NCI-H146 (cell line): ENCODE measurements around the gene ANKS1A.
A peak's percentile ranks its signal among the peaks of the same experiment; 100 is the strongest.

Experiments
- DNase-seq: peaks from one replicate; lab custom pipeline; 2025; lab: John Stamatoyannopoulos, UW

The ANKS1A gene

DNA sequence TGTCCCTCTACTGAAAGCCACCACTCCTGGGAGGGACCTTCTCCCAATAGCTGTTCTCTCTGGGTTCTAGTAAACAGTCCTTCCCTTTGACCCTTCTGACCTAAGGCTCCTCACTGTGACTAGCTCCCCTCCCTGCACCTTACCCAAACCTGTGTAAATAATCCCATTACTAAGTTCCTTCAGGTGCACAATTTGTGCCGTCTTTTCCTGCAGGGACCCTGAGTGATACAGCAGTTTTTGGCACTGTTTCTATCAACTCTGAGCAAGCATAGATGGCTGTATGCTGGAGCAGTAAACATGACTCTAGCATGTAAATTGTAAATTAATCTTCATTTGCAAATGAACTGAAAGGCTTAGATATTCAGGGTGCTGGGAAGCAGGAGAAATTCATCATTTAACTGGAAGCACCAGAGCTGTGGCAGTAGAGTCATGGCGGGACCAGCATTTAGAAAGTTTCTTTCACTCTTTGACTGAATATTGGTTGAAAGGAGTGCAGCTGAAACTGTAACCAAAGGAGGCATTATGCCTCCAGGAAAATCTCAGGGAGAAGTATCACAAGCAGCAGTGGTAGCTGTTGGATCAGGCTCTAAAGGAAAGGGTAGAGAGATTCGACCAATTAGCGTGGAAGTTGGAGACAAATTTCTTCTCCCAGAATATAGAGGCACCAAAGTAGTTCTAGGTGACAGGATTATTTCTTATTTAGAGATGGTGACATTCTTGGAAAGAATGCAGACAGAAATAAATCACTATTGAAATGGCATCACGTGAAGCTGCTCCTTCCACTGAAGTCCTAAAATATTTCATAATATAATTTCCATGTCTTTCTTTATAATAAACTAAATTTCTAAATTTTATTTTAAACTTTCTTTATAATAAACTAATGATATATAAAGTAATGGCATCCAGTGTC is 134.3 kb downstream of the ANKS1A start:
- no peak for DNase-seq

DNA sequence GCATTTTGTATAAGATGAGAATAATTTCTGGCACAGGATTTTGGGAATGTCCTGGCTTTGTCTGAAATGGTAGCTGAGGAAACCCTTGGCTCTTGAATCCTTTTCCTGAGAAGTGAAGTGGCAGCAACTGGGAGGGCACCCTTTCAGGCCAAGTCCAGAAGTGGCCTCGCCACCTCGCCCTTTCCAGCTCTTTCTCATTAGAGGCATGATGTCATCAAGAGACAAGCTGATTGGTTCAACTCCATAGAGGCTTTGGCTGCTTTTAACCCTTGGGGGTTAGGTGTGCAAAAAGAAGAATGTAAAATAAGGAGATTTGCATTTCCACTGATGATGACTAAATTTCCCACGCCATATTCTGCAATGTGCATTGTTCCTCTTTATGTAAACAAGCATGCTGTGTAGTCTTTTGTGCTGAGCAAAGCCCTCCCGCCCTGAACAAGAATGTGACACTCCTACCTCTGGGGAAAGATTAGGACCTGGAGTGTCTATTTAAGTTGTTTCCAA is 135.5 kb downstream of the ANKS1A start:
- peak; percentile 72 for DNase-seq

DNA sequence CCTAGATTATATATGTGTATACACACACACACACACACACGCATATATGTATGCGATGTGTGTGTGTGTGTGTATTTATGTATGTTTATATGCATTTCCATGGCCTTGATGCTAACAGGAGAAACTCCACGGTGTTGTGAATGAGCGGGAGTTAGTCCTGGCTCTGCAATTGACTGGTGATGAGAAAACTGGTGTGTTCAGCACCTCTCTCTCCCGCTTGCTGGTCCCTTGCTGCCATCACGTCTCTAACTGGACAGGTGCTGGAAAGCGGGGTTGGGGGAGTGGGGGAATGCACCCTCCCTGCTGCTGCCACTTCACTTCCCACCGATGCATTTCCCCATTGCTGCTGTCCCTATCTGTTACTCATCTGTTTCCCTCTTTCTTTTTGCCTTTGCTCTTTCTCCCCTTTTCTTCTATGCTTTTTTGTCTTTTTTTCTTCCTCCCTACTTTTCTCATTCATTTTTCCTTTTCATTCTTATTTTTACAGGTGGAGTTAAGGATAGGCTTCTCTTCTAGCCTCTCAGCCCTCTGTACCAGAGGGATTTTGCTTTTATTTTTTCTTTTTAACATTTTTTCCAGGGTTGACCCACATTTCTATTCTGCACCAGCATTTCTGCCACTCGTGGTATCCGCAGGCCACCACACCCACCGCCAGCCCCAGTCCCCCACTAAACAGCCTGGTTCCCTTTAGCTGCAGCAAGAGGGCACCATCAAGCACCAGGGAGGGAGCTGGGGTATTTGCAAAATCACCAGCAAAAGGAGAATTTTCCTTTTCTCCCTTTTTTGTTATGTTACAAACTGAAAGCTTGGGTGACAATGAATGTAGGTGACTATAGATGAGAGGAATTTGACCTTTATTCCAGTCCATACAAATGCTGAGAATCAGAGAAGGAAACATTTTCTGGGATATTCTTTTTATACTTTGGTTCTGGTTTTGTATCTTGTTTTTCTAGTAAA is 136.5 kb downstream of the ANKS1A start:
- DNase-seq, result no peak

DNA sequence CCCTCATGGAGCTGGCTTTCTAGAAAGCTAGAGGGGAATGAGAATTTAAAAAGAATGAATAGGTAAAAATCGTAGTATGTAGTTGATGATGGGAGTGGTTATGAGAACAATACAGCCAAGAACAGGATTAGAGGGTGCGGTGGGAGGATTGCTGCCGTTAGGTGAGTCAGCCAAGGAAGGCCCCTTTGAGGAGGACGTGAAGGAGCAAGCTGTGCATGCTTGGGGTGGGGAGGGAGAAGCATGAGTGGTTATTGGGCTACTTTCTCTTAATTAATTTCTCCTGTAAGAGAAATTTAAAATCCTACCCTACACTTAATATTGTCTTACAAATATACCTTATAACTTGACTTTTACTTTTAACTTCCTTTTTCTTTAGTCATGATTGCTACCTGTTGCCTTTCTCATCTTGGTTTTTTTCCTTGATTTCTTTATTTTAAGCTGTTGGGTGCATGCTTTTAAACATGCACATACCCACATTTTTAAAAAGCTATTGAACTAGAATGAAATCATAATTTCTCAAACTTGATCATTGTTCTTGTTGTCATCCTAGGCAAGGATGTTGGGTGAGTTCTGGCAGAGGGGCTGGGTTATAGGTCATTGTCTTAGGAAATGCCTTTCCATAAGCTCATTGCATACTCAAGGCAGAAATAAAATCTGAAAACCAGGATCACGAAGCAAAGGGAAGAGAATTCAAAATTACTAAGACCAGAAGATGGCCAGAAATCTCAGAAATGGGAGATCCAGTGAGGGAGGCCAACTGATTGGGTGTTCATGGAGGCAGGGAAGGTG is 137.6 kb downstream of the ANKS1A start:
- no peak for DNase-seq

DNA sequence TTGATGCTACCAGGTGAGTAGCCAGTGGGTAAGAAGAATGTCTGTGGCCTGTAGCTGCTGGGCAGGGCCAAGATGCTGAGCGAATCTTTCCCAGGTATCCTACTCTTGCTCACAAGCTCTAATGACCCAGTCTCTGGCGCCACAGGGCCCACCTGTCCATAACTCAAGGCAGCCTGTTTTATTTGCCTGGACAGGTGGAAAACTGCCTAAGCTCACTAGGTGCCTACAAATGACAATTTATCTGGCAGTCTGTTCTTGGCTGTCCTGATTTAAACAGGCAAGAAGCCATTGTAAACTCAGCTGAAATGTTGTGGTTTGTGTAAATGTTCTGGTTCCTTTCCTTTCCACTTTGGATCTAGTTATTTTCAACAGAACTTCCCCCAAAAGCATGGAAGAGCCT is 138.8 kb downstream of the ANKS1A start:
- no peak for DNase-seq

- DNase-seq, result no peak
These were observed 140.0 kb downstream of the ANKS1A start for GRCh38 chr6:35028781-35029769.

DNA sequence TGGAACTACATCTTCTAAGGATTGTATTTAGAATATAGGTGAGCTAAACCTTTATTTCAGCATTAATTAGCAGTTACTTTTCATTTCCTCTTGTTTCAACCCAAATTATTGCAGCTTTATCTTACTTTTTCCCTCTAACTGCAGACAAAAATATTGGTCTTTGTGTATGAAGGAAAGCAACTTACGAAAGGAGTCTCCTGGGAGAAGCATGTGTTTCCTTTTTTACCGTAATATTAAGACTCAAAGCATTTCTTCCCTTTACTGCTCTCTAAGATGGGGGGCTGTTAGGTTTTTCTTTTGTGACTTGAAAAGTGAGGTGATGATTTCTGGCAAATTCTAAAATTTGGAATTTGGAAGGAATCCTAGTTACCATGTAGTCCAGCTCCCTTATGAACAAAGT is 141.0 kb downstream of the ANKS1A start:
- DNase-seq, result no peak

- DNase-seq, result no peak
These were observed 142.8 kb downstream of the ANKS1A start for GRCh38 chr6:35031611-35032529.

GRCh38 chr6:35033683-35034082 is 144.6 kb downstream of the ANKS1A start:
- DNase-seq, result no peak

GRCh38 chr6:35034411-35035191 is 145.5 kb downstream of the ANKS1A start:
- peak; percentile 8 for DNase-seq

DNA sequence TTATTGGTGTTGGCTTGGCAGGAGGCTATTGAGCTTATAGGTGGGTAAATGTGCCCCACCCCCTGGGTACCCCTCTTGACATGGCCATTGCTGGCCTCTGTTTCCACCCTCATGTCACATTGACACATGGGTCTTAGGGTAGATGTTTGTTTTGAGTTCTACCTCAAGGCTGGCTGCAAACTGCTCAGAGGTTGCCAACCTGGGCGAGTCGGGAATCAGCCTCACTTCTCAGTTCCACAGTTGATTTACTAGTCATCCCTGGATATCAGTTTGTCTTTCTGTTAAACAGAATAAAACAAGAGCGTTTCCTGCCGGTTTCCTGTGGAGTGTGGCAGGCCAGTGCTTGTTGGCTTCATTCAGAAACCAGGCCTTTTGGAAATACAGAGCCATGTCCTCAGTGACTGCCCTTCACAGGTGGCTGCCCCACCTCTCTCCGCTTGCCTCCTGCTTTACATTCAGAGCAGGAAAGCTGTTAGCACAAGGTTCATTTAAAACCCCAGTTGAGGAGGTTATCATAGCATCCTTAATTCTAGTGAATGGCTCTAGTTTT is 146.5 kb downstream of the ANKS1A start:
- DNase-seq, result peak; percentile 72

DNA sequence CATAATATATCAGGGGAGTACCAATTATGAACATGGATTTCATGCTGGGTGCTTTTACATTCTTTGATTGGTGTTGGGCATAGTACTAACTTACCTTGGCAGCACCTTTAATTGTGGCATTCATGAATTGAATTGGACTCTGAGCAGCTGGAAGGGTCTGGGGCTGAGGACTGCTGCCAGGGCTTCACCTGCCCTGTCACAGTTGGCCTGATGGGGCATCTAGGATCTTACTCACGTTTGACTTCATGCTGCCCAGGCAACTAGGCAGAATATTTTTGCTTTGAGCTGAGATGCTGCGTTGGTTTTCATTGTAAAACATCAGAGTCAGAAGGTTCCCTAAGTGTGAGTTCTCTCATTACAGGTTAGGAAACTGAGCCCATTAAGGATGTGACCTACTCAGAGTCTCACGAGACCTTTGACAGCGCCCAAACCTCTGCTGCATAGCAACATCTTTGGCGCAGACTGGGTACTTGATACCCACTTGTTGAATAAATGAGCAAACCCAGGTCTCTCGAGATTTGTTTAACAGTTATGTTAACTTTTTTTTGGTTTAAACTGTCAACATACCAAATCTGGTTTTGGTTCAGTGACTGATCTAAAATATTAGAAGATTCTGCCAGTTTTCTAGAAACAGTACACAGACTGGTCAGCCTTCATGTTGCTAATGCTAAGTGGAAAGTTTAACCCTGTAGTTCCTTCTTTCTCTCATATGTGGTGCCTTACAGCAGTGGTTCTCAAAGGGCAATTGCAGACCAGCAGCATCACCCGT is 147.2 kb downstream of the ANKS1A start:
- peak; percentile 71 for DNase-seq

GRCh38 chr6:35036828-35037663 is 148.0 kb downstream of the ANKS1A start:
- DNase-seq, result no peak

- DNase-seq, result no peak
These were observed 148.6 kb downstream of the ANKS1A start for GRCh38 chr6:35037664-35038038.

- DNase-seq, result no peak
These were observed 149.0 kb downstream of the ANKS1A start for GRCh38 chr6:35038076-35038475.

DNA sequence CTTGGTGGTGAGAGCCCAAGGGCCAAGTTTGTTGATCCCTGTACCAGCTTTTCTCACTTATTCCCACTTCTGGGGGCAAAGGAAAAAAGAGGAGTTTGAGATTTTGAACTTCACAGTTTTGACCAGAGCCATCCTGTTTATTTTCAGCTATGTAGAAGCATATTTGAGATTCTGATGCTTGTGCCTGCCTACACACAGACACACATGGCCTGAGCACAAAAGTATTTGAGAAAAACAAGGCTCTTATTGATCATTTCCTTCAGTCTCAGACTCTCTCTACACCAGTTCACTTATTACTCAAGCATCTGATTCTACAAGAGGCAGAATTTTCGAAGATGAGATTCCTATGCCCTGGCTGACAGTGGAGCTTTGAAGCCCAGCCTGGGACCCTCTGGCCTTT is 151.3 kb downstream of the ANKS1A start:
- DNase-seq, result no peak
